ENCODE measurements around the gene SYT8. TPM values are rescaled to one million over a fixed set of nuclear protein-coding genes. Genes with fewer than 3 reads are reported as not detected.

SYT8 gene
- total and polyA plus RNA-seq, 5 donors from 2014 or later: not detected

DNA sequence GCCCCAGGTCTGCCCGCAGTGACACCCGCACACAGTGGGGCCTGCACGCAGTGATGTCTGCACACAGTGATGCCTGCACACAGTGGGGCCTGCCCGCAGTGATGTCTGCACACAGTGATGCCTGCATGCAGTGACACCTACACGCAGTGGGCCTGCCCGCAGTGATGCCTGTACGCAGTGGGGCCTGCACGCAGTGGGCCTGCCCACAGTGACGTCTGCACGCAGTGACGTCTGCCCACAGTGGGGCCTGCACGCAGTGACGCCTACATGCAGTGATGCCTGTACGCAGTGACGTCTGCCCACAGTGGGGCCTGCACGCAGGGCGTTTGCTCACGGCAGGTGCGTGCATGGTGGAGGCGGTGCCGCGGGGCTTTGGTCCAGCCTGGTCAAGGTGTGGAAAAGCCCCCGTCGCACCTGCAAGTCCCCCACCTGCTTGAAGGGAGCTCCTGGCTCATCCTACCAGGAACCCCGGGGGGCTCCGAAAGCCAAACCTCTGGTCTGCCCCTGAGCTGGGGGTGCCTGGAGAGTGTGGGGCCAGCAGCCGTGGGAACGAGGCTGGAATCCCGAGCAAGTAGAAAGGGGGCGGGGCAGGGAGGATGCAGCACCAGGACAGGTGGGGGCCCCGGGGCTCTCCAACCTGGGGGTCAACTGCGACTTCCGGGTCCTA lies 8.9 kb upstream of the SYT8 start:
- no peaks in the 10 kb centered on the region for H3K36me3 ChIP-seq (ENCODE audit: control insufficient read depth, insufficient read depth, low read length)
- ATAC-seq (ENCODE audit: low read depth in 2 of 2) (no peak), DNase-seq (no peak)
- Mint-ChIP-seq H3K27me3 (peaks cover 14% of the 10 kb centered on the region), H3K4me1 (no peaks in the 10 kb centered on the region), H3K9me3 (peaks cover 0 to 3% (median 0%) of the 10 kb centered on the region in 7 donors), H3K4me3 (no peak overlapping the region), H3K36me3 (no peaks in the 10 kb centered on the region), H3K27ac (no peak overlapping the region)
- no peak overlapping the region for H3K4me3 ChIP-seq (ENCODE audit: low read depth, low read length)
- H3K27ac ChIP-seq (ENCODE audit: insufficient read depth, low read length, poor library complexity, severe bottlenecking): no peak overlapping the region
- no peaks in the 10 kb centered on the region for H3K9me3 ChIP-seq (ENCODE audit: control insufficient read depth in 2 of 2, low read length in 2 of 2)
- no peaks in the 10 kb centered on the region for H3K4me1 ChIP-seq (ENCODE audit: control insufficient read depth, insufficient read depth, low read length, poor library complexity, severe bottlenecking)
- H3K27me3 ChIP-seq (ENCODE audit: control insufficient read depth, insufficient read depth, low read length): no peaks in the 10 kb centered on the region

DNA sequence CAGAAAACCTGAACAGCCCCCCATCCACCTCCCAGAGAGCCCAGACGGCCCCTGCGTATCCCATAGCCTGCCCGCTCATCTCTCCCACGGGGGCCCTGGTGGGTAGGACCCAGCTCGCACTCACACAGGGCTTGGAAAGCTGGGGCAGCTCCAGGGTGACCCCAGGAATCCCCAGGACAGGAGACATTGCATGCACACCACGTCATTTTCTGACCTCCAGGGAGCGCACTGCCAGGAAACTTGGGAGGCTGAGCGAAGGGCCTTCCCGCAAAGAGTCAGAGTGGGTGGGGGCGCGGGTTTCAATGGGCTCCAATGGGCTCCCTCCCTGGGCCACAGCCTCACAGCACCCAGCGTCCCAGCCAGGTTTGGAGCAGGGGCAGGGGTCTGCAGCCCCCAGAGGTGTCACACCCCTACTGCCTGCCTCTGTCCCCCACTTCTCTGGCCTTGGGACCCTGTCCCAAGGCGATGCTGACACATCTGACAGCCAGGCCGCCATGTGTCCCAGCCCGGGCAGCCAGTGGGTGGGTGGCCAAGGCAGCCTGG lies 8.2 kb upstream of the SYT8 start:
- Mint-ChIP-seq H3K36me3 (no peaks in the 10 kb centered on the region), H3K9me3 (no peaks in the 10 kb centered on the region), H3K4me3 (no peak overlapping the region), H3K27ac (no peak overlapping the region), H3K27me3 (peaks cover 11% of the 10 kb centered on the region), H3K4me1 (no peaks in the 10 kb centered on the region)
- H3K27me3 ChIP-seq (ENCODE audit: control insufficient read depth, insufficient read depth, low read length): no peaks in the 10 kb centered on the region
- DNase-seq: no peak
- H3K9me3 ChIP-seq (ENCODE audit: control insufficient read depth in 2 of 2, low read length in 2 of 2): no peaks in the 10 kb centered on the region
- H3K27ac ChIP-seq (ENCODE audit: insufficient read depth, low read length, poor library complexity, severe bottlenecking): no peak overlapping the region
- H3K4me3 ChIP-seq (ENCODE audit: low read depth, low read length): no peak overlapping the region
- no peaks in the 10 kb centered on the region for H3K36me3 ChIP-seq (ENCODE audit: control insufficient read depth, insufficient read depth, low read length)
- no peaks in the 10 kb centered on the region for H3K4me1 ChIP-seq (ENCODE audit: control insufficient read depth, insufficient read depth, low read length, poor library complexity, severe bottlenecking)
- no peak for ATAC-seq (ENCODE audit: low read depth in 2 of 2)

DNA sequence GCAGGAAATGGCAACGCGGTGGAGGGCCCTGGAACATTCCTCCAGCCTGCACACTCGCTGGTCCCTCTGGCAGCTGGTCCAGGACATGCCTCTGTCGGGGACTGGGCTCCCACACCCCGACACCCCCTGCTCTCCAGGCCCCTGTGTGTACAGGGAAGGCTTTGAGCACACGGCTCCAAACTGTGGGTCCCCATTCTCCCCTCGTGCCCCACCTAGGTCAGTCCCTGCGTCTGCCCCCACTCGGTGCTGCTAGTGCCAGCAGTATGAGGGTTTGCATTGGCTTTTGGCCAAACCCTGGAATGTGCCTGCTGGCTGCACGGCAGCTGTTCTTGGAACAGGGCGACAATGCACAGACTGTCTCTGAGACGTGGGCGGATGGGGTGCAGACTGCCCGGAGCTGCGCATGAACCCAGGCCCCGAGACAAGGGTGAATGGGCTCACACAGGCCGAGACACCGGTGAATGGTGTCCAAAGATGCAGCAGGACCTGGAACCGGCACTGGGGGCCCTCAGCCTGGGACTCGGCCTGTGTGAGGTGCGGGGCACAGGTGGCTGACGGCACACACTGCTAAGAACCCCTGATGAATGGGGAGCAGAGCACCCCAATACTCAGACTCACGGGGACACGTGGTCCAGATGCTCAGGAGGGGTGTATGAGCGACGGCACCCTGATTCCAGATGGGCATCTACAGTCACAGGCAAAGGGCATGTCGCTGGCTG lies 7.5 kb upstream of the SYT8 start:
- Mint-ChIP-seq H3K36me3 (no peaks in the 10 kb centered on the region), H3K4me1 (peaks cover 0 to 2% (median 0%) of the 10 kb centered on the region in 4 donors), H3K27ac (peak overlapping the region in 1 of 3 donors; percentile 41), H3K4me3 (no peak overlapping the region), H3K9me3 (no peaks in the 10 kb centered on the region), H3K27me3 (peaks cover 9% of the 10 kb centered on the region)
- no peak overlapping the region for H3K4me3 ChIP-seq (ENCODE audit: low read depth, low read length)
- DNase-seq (no peak), ATAC-seq (ENCODE audit: low read depth in 2 of 2) (no peak)
- H3K27me3 ChIP-seq (ENCODE audit: control insufficient read depth, insufficient read depth, low read length): no peaks in the 10 kb centered on the region
- H3K27ac ChIP-seq (ENCODE audit: insufficient read depth, low read length, poor library complexity, severe bottlenecking): no peak overlapping the region
- no peaks in the 10 kb centered on the region for H3K9me3 ChIP-seq (ENCODE audit: control insufficient read depth in 2 of 2, low read length in 2 of 2)
- no peaks in the 10 kb centered on the region for H3K36me3 ChIP-seq (ENCODE audit: control insufficient read depth, insufficient read depth, low read length)
- no peaks in the 10 kb centered on the region for H3K4me1 ChIP-seq (ENCODE audit: control insufficient read depth, insufficient read depth, low read length, poor library complexity, severe bottlenecking)

DNA sequence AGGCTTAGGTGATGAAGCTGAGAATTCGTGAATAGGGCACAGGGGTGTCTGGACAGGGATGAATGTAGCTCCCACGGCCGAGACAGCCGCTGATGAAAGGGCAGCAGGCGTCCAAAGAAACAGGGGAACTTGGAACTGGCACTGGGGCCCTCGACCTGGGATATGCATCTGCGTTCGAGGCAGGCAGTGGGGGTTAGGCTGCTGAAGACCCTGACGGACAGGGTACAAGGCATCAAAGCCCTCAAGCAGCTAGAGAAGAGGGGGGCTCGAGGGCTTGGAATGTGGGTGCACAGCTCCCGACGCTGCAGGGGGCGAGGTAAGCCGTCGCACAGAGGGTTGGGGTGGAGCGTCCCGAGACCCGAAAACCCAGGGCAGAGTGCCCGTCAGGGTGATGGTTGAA lies 6.9 kb upstream of the SYT8 start:
- Histone ChIP-seq H3K4me3 (ENCODE audit: low read depth, low read length) (no peak overlapping the region), H3K27me3 (ENCODE audit: control insufficient read depth, insufficient read depth, low read length) (no peaks in the 10 kb centered on the region), H3K36me3 (ENCODE audit: control insufficient read depth, insufficient read depth, low read length) (no peaks in the 10 kb centered on the region), H3K27ac (ENCODE audit: insufficient read depth, low read length, poor library complexity, severe bottlenecking) (no peak overlapping the region), H3K9me3 (ENCODE audit: control insufficient read depth in 2 of 2, low read length in 2 of 2) (no peaks in the 10 kb centered on the region), H3K4me1 (ENCODE audit: control insufficient read depth, insufficient read depth, low read length, poor library complexity, severe bottlenecking) (peaks cover 5% of the 10 kb centered on the region)
- no peak for DNase-seq
- H3K4me3 Mint-ChIP-seq: peak overlapping the region in 1 of 4 donors; percentile 24
- peak overlapping the region in 1 of 3 donors; percentile 41 for H3K27ac Mint-ChIP-seq
- peaks cover 9% of the 10 kb centered on the region for H3K27me3 Mint-ChIP-seq
- no peaks in the 10 kb centered on the region for H3K36me3 Mint-ChIP-seq
- no peak for ATAC-seq (ENCODE audit: low read depth in 2 of 2)
- no peaks in the 10 kb centered on the region for H3K9me3 Mint-ChIP-seq
- peaks cover 0 to 2% (median 0%) of the 10 kb centered on the region in 4 donors for H3K4me1 Mint-ChIP-seq

DNA sequence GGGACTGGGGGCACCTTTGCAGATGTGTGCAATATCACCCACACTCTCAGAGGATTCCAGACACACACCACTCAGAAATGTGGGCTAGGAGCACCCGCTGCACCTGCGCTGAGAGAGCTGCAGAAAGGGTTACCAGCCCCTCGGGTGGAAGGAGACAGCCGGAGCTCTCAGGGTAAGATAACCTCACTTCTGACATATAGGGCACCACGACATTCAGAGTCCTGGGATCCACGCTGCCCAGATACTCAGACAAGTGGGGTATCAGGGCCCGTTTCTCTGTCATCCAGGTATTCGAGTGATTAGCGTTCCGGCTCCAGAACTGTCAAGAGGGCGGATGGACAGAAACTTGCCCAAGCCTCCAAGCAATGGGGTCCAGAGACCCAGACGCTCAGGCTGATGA lies 6.2 kb upstream of the SYT8 start:
- H3K27me3 ChIP-seq (ENCODE audit: control insufficient read depth, insufficient read depth, low read length): no peaks in the 10 kb centered on the region
- no peaks in the 10 kb centered on the region for H3K9me3 Mint-ChIP-seq

DNA sequence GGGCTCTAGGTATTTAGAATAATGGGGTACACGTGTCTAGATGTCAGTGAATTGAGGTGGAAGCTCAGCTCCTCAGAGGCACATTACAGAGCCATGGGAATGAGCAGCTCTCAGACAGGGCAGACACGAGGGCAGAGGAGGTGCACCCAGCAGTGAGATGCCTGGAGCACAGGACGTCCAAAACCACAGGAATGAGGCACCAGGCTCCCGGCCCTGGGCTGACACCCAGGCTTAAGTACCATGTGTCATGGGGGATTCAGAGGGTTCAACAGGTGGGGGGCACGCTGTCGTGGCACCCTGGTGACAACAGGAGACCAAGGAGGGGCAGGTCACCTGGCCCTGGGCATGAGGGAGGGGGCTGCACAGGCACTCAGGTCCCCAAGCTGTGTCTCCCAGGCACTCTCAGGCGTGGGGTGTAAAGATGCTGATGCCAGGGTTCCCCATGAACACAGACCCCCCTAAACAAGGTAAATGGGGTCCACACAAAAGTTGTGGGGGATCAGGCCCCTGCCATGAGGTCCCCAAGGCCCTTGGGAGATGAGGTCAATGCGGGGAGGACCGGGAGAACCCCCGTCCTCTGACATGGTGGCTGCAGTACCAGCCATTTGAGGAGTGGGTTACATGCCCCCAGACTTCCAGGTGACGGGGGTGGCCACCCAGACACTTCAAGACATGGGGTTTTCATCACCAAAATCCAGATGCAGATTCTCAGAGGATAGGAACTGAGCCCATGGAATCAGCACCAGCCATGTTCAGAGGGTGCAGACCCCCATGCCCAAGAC lies 5.6 kb upstream of the SYT8 start:
- no peak for DNase-seq
- no peak overlapping the region for H3K27ac ChIP-seq (ENCODE audit: insufficient read depth, low read length, poor library complexity, severe bottlenecking)
- no peak for ATAC-seq (ENCODE audit: low read depth in 2 of 2)
- no peaks in the 10 kb centered on the region for H3K9me3 ChIP-seq (ENCODE audit: control insufficient read depth in 2 of 2, low read length in 2 of 2)
- H3K4me1 ChIP-seq (ENCODE audit: control insufficient read depth, insufficient read depth, low read length, poor library complexity, severe bottlenecking): peaks cover 5% of the 10 kb centered on the region
- no peak overlapping the region for H3K4me3 ChIP-seq (ENCODE audit: low read depth, low read length)
- H3K4me1 Mint-ChIP-seq: peaks cover 0 to 2% (median 0%) of the 10 kb centered on the region in 4 donors
- H3K36me3 Mint-ChIP-seq: no peaks in the 10 kb centered on the region
- peaks cover 5% of the 10 kb centered on the region for H3K27me3 Mint-ChIP-seq
- no peak overlapping the region for H3K4me3 Mint-ChIP-seq
- H3K36me3 ChIP-seq (ENCODE audit: control insufficient read depth, insufficient read depth, low read length): no peaks in the 10 kb centered on the region
- no peaks in the 10 kb centered on the region for H3K9me3 Mint-ChIP-seq
- H3K27ac Mint-ChIP-seq: no peak overlapping the region
- H3K27me3 ChIP-seq (ENCODE audit: control insufficient read depth, insufficient read depth, low read length): no peaks in the 10 kb centered on the region

More for the DNA sequence above, 6.2 kb upstream of the SYT8 start:
- Histone ChIP-seq H3K4me3 (ENCODE audit: low read depth, low read length) (no peak overlapping the region), H3K27ac (ENCODE audit: insufficient read depth, low read length, poor library complexity, severe bottlenecking) (no peak overlapping the region), H3K4me1 (ENCODE audit: control insufficient read depth, insufficient read depth, low read length, poor library complexity, severe bottlenecking) (peaks cover 5% of the 10 kb centered on the region), H3K36me3 (ENCODE audit: control insufficient read depth, insufficient read depth, low read length) (no peaks in the 10 kb centered on the region), H3K9me3 (ENCODE audit: control insufficient read depth in 2 of 2, low read length in 2 of 2) (no peaks in the 10 kb centered on the region)
- Mint-ChIP-seq H3K36me3 (no peaks in the 10 kb centered on the region), H3K4me1 (peaks cover 0 to 2% (median 0%) of the 10 kb centered on the region in 4 donors), H3K4me3 (no peak overlapping the region), H3K27ac (no peak overlapping the region), H3K27me3 (peaks cover 9% of the 10 kb centered on the region)
- no peak for ATAC-seq (ENCODE audit: low read depth in 2 of 2)
- DNase-seq: no peak

DNA sequence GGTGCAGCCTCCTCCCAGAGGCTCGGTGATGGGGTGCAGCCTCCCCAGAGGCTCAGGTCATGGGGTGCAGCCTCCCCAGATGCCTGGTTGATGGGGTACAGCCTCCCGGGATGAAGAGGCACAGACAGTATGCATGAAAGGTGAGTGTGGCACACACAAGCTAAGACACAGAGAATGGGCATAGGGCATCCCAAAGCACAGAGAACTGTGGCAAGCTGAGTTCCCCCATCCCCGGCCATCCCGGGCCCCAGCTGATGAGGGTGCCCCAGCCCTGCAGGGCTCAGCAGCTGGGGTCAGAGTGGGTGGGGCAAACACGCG lies 4.8 kb upstream of the SYT8 start:
- H3K9me3 ChIP-seq (ENCODE audit: control insufficient read depth in 2 of 2, low read length in 2 of 2): no peaks in the 10 kb centered on the region
- Mint-ChIP-seq H3K4me3 (no peak overlapping the region), H3K9me3 (no peaks in the 10 kb centered on the region), H3K27me3 (peaks cover 5% of the 10 kb centered on the region), H3K36me3 (no peaks in the 10 kb centered on the region), H3K27ac (no peak overlapping the region), H3K4me1 (peaks cover 0 to 2% (median 0%) of the 10 kb centered on the region in 4 donors)
- no peaks in the 10 kb centered on the region for H3K27me3 ChIP-seq (ENCODE audit: control insufficient read depth, insufficient read depth, low read length)
- H3K36me3 ChIP-seq (ENCODE audit: control insufficient read depth, insufficient read depth, low read length): no peaks in the 10 kb centered on the region
- DNase-seq (no peak), ATAC-seq (ENCODE audit: low read depth in 2 of 2) (no peak)
- peaks cover 5% of the 10 kb centered on the region for H3K4me1 ChIP-seq (ENCODE audit: control insufficient read depth, insufficient read depth, low read length, poor library complexity, severe bottlenecking)
- no peak overlapping the region for H3K4me3 ChIP-seq (ENCODE audit: low read depth, low read length)
- no peak overlapping the region for H3K27ac ChIP-seq (ENCODE audit: insufficient read depth, low read length, poor library complexity, severe bottlenecking)
